HCEC 1CT (cell line): ENCODE measurements around the gene STAG2.
"Not testable (repeated sequence)": the region's sequence is repeated elsewhere in the genome, so short reads cannot be mapped to it uniquely, and the experiment has no call there.

ENCODE experiments used
- DNase-seq: peaks from one replicate; pipeline ENCODE4 v3.0.0-alpha.2; 2017

The STAG2 gene

DNA sequence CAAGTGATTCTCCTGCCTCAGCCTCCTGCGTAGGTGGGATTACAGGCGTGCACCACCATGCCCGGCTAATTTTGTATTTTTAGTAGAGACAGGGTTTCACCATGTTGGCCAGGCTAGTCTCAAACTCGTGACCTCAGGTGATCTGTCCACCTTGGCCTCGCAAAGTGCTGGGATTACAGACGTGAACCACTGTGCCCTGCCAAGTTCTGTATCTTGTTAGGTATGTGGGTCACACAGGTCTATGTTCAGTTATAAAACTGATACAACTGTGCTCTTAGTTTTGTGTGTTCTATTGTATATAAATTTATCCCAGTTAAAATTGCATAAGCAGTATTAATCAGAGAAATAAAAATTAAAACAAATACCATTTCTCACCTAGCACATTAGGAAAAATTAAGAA is 122.9 kb downstream of the STAG2 start:
- DNase-seq: not testable (repeated sequence)

DNA sequence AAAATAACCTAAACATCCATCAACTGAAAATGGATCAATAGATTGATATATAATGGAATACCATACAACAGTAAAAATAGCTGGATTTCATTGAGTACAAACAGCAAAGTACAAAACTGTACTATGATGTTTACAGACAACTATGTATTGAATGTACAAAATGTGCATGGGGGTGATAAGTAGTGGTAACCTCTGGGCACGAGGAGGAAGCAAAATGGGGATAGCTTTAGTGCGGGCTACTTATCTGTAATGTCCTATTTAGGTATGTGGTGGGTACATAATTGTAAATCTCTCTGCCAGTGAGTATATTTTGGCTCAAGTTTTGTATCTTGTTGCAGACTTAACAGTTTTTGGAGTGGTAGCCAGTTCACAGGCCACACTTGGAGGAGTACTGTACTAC is 123.6 kb downstream of the STAG2 start:
- no peak for DNase-seq

DNA sequence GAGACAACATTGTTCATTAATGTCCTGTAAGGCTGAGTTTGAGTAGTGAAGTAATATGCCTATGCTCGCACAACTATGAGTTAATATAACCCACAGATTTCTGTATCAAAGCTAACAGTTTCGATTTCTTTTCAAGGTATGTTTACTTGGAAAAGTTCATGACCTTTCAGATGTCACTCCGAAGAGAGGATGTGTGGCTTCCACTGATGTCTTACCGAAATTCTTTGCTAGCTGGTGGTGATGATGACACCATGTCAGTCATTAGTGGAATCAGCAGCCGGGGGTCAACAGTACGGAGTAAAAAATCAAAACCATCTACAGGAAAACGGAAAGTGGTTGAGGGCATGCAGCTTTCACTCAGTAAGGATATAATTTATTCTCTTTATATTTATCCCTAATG is 124.9 kb downstream of the STAG2 start:
- DNase-seq: no peak

DNA sequence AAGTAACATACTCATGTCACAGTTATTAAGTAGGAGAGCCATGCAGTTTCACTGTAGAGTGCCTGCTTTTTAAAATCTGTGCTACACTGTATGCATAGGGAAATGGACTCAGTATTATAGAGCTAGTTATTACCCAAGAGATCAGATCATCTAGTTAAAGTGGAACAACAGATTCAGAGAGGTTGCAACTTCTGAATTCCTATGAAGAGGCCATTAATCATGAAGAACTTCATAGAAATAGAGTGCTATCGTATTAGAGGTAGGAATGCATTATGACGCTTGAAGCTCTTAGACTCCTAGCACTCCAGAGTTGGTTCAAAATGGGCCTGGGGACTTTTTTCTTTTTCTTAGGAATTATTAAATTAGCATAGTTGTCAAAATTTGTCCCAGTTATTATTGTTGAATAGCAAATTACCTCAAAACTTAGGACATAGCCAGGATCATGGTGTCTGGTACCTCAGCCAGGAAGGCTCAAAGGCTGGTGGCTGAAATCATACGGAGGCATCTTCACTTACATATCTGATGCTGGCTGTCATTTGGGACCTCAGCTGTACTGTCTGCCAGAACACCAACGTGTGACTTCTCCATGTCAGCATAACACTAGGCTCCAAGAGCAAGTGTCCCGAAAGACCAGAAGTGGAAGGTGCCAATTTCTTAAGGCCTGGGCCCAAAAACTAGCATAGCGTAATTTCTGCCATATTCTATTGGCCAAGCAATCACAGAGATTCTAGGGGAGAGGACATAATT is 125.7 kb downstream of the STAG2 start:
- DNase-seq: no peak

DNA sequence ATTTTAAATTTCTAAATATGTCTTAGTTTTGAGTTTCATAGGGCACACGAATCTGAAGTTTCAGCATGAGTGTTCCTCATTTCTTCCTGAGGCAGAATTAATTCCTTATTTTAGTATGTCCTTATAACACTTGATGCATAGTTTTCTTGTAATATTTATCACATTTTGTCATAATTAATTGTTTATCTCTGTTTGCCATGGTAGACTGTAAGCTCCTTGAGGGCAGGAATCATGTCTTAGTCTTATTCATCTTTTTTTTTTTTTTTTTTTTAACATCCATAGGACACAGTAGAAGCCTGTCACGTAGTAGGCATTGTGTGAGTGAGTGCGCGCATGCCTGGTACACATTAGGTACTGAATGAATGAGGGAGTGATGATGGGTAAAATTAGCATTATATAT is 131.7 kb downstream of the STAG2 start:
- DNase-seq: no peak

DNA sequence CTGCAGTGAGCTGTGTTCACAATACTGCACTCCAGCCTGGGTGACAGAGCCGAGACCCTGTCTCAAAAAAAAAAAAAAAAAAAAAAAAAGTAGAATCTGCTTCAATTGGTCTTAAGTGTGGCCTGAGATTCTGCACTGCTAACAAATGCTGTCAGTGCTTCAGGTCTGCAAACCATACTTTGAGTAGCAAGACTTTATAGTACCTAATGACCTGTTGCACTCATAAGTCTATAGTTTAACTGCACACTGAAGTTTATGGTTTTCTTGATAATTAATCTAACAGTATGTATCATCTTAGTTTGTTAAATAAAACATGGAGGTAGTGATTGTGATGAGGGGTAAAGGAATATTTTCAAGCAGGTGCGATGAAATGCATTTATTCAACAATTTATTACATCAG is 135.6 kb downstream of the STAG2 start:
- no peak for DNase-seq

DNA sequence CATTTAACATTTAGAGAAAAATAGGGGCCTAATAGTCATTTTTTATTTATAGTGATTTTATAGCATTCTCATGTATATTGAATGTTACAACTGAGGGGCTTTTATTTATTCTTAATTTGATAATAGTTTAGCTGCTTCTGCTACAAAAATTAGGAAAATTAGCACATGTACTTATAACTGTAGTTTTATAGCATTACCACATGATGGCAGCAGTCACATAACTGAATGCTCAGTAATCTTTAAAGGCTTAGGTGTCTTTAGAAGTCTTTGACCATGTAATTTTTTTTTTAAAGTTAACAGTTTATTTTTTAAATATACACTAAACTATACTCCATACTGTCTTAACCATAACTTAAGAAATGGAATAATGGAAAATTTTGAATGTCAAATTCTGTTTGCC is 136.6 kb downstream of the STAG2 start:
- peak; percentile 34 for DNase-seq

DNA sequence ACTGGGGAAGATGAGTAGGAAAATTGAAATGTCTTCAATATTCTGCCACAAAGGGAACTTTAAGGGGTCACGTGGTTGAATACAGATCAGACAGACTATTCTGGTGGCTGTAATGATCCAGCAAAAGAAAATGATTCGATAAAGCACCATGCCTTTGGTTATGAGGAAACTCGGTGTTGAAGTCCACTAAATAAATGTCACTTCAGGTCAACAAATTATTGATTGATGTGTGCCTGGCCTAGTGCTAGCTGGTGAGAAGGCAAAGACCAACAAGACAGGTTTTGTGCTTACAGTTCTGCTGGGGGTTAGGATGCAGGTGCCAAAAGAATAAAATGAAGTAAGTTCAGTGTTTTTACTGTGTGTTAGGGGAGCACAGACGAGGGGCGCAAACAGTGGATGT is 142.5 kb downstream of the STAG2 start:
- DNase-seq: no peak

DNA sequence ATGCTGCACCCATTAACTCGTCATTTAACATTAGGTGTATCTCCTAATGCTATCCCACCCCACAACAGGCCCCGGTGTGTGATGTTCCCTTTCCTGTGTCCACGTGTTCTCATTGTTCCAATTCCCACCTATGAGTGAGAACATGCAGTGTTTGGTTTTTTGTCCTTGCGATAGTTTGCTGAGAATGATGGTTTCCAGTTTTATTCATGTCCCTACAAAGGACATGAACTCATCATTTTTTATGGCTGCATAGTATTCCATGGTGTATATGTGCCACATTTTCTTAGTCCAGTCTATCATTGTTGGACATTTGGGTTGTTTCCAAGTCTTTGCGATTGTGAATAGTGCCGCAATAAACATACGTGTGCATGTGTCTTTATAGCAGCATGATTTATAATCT is 143.0 kb downstream of the STAG2 start:
- not testable (repeated sequence) for DNase-seq

DNA sequence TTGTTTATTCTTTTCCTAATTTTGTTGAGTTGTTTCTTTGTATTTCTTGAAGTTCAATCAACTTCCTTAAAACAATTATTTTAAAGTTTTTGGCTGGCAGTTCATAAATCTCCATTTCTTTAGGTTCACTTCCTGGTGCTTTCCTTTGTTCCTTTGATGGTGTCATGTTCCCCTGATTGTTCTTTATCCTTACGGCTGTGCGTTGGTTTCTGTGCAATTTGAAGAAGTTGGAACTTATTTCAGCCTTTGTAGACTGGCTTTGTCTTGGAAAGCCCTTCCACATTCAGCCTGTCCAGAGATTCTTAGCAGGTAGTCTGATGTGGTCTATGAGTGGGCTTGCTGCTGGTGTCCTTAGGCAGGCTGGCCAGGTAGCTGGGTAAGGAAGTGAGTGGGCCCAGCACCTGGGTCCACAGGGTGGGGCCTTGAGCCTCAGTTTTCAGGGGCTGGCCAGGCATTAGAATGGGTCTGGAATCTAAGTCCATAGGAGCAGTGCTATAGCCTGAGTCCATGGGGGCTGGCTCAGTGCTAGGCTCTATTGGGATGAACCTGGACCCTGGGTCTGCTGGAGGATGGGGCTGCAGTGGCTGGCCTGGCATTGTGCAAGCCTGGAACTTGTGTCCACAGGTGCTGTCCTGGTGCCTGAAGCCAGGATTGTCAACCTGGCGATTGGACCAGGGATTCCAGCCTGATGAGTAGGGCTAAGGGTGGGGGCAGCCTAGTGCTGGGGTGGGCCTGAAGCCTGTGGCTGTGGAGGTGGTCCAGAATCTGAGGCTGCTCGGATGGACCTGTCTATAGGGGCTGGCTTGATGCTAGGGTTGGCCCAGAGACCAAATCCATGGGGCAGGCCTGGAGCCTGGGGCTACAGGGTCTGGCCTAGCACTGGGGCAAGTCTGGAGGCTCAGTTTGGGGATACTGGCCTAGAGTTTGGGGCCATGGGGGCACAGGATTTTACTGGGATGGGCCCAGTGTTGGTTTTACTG is 152.4 kb downstream of the STAG2 start:
- DNase-seq: no peak

DNA sequence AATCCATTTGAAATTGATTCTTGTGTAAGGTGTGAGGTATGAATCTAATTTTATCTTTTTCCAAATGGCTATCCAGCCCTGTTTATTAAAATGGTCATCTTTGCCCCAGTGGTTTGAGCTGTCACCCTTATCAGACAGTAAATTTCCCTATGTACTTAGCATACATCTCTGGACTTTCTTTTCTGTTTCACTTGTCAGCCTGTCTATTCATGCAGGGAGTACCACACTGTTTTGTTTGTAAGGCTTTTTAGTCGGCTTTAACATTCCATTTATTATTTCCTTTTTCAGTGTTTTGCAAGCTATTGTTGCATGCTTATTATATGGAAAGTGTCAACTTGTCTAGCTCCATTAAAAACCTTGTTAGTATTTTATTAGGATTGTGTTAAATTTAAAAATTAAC is 155.8 kb downstream of the STAG2 start:
- DNase-seq: no peak

DNA sequence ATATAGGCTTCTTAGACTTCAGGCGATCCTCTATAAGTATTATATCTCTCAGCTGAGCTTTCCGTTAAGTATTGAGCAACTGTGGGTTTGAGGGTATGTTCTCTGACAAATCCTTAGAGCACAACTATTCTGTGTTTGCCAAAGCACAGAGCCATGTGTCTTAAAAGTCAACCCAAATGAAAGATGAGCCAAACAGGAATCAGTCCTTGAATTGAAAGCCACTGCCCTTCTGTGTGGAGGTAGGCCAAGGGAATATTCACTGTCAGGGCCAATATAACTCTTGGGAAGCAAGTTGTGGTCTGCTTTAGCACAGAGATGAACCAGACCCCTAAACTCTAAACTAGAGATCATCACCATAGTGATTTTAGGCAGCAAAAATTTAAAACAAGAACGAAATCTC is 164.0 kb downstream of the STAG2 start:
- no peak for DNase-seq

DNA sequence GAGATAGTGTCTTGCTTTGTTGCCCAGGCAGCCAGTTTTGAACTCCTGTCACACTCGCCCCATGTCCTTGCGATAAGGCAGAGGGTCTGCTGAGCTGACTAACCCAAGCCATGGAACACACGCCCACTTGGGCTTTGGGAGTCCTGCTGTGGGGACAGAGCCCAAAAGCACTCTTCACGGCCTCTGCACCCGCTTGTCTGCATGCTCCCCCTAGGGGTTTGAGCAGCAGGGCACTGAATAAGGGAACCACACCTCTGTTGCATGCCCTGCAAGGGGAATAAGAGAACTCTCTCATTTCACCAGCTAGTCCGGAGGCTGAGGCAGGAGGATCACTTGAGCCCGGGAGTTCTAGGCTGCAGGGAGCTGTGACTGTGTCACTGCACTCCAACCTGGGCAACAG is 166.0 kb downstream of the STAG2 start:
- DNase-seq: no peak

DNA sequence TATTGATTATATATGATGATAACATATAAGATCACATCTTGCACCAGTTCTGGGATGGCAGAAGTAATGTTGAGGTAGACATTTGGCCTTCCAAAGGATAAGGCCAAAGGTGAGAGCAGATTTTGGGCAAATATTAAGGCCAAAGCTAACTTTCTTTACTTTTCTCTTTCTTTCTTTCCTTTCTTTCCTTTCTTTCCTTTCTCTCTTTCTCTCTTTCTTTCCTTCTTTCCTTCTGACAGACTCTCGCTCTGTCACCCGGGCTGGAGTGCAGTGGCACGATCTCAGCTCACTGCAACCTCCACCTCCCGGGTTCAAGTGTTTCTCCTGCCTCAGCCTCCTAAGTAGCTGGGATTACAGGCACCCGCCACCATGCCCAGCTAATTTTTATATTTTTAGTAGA is 170.9 kb downstream of the STAG2 start:
- not testable (repeated sequence) for DNase-seq

DNA sequence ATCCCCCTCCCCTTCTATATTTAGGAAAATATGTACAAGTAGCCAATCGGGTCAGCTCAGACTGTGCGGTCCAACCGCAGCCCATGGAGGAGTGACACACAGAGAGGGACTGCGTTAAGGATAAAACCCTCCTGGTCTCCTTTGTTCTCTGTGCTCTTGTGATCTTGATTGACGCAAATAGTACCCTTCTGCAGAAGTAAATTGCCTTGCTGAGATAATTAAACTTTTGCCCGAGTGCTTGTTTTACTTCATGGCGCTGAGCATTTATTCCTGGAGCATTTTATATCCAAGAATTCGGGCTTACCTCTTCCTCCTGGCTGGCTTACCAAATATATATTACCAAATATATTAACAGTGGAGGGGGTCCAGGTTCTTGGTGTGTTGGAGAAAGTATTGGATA is 184.2 kb downstream of the STAG2 start:
- no peak for DNase-seq

DNA sequence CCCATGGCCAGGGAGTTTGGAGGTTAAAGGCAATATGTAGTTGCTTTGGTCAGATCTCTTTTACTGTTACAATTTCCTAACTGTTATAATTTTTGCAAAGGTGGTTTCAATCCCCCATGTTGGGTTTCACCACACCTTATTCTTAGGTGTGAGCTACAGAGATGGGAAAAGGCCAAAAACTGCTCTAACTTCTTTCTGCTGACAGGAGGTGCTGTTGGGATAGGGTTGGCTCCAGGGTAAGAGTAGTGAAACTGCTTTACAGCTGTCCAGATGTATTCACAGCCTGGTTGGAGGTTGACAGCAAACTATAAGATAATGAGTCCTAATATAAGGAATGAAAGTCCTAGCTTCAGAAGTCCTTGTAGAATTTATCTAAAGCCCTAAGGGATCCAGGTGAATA is 189.7 kb downstream of the STAG2 start:
- DNase-seq: no peak
